ENCODE measurements around the gene NEK7. TPM values are rescaled to one million over a fixed set of nuclear protein-coding genes. Genes with fewer than 3 reads are reported as not detected.

NEK7 gene
- total and polyA plus RNA-seq, 9 of the 15 experiments (the other 6 are each of a cell fraction or from before 2014, with no cell fraction given), result 8.5 to 37.3 (median 27.7) TPM

GRCh38 chr1:198352975-198353695 is 196.3 kb downstream of the NEK7 start:
- peak; percentile 44; the same call in 1 of the 2 replicates for TF ChIP-seq ZNF316 (IDR thresholded peaks at IDR 0.05)
- peak; percentile 21; the same call in 1 of the 2 replicates for TF ChIP-seq C11orf30 (IDR thresholded peaks at IDR 0.05; ENCODE audit: low read depth)
- TF ChIP-seq ATF3 (IDR thresholded peaks at IDR 0.05), result 0 out of 2 replicates have a peak, but pooled peaks have one; percentile 17
- no peak for TF ChIP-seq ATF3 (CRISPR knock-in tag; conservative IDR thresholded peaks at IDR 0.05)
- no peak for TF ChIP-seq CREB3L1 (IDR thresholded peaks at IDR 0.05; ENCODE audit: borderline replicate concordance, low read depth)
- Histone ChIP-seq H3K9me3 (replicated peaks; ENCODE audit: control insufficient read depth, insufficient read depth, low read depth, low read length) (no peaks in the 10 kb centered on the region), H3K27ac (ENCODE audit: extremely low read depth, low read depth, low read length) (no peak overlapping the region), H2AFZ (ENCODE audit: low read depth, low read length) (no peak overlapping the region), H3K36me3 (ENCODE audit: control insufficient read depth, insufficient read depth, low read length) (no peaks in the 10 kb centered on the region), H3K79me2 (ENCODE audit: control insufficient read depth, insufficient read depth, low read length) (no peaks in the 10 kb centered on the region), H4K20me1 (replicated peaks; ENCODE audit: control insufficient read depth, insufficient read depth, low read length) (no peaks in the 10 kb centered on the region), H3K4me1 (replicated peaks in 1 of 2; ENCODE audit: control insufficient read depth in 2 of 2, insufficient read depth in 2 of 2, low read length in 2 of 2) (no peaks in the 10 kb centered on the region), H3K9me1 (ENCODE audit: control insufficient read depth, insufficient read depth, low read length) (no peaks in the 10 kb centered on the region), H3K9ac (ENCODE audit: insufficient read depth in 1 of 2, low read depth in 2 of 2, low read length in 2 of 2) (no peak overlapping the region), H3K4me3 (no peak overlapping the region), H3K27me3 (ENCODE audit: control insufficient read depth in 2 of 2, insufficient read depth in 2 of 2, low read length in 2 of 2) (no peaks in the 10 kb centered on the region), H3K4me2 (ENCODE audit: insufficient read depth, low read length) (no peak overlapping the region)
- intact Hi-C loops (cut with micrococcal nuclease), result loop anchor here (10.0 kb wide), 1 partner anchor 428 kb away; no protein-coding TSS in a partner anchor
- in situ Hi-C loops (cut with MboI), result no loop called here
- ATAC-seq (no peak), DNase-seq (ENCODE audit: extremely low read depth in 1 of 4, low spot score in 3 of 4) (no peak), FAIRE-seq (no peak)
- ChIA-PET CTCF (ENCODE audit: low intra/inter-chr PET ratio) (no interaction called here), POLR2A (interaction anchor here (0.8 kb wide), 1 partner anchor 15 kb away, joined by 3 read pairs; no protein-coding TSS in a partner anchor)
- no TSS peak for BruUV-seq (replicated peaks)
- 21% methylated on average over 5 of the region's 5 CpGs for WGBS (ENCODE audit: insufficient coverage, low coverage, missing lambda C conversion rate)
